ENCODE measurements around the gene DPYSL4.

Gene DPYSL4

DNA sequence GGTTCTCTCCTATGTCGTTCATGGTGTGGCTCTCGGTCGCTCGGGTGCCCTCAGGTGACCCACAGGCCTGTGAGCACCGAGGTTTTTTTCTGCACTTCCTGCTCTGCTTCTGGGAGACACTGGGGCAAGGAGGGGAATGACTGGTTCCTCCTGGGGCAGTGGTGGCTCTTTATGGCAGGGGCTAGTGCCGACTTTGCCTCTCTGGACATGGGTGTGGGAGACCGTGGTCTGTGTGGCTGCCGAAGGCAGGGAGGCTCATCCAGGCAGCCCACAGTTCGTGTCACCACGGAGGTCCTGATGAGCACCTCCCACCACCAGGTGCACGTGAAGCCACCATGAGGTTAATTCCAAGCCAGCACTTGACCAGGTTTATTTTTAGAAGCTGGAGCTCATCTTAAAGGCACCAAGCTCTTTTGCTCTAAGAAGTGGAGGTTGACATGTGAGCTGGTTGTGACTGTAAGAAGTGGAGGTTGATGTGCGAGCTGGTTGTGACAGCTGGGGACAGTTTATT lies 24.7 kb upstream of the DPYSL4 start:
- no peak for DNase-seq (ENCODE audit: insufficient read length, low spot score)
- peak; percentile 72 for FAIRE-seq
- no peak for TF ChIP-seq PAX5 (IDR thresholded peaks at IDR 0.05; ENCODE audit: insufficient read depth, low read length, severe bottlenecking)
- TF ChIP-seq POU2F2 (IDR thresholded peaks at IDR 0.05; ENCODE audit: low read depth, low read length), result no peak
- no peak for TF ChIP-seq POLR2AphosphoS5 (IDR thresholded peaks at IDR 0.05; ENCODE audit: low read depth, low read length)
- TF ChIP-seq SPI1 (IDR thresholded peaks at IDR 0.05; ENCODE audit: low read depth, low read length), result no peak
- no peak for TF ChIP-seq TAF1 (IDR thresholded peaks at IDR 0.05; ENCODE audit: low read depth, low read length)
- no peak for TF ChIP-seq POLR2A (IDR thresholded peaks at IDR 0.05; ENCODE audit: low read depth, low read length)

- FAIRE-seq (no peak), DNase-seq (ENCODE audit: insufficient read length, low spot score) (no peak)
- TF ChIP-seq PAX5 (IDR thresholded peaks at IDR 0.05; ENCODE audit: insufficient read depth, low read length, severe bottlenecking), result no peak
- no peak for TF ChIP-seq POU2F2 (IDR thresholded peaks at IDR 0.05; ENCODE audit: low read depth, low read length)
- no peak for TF ChIP-seq POLR2A (IDR thresholded peaks at IDR 0.05; ENCODE audit: low read depth, low read length)
- no peak for TF ChIP-seq SPI1 (IDR thresholded peaks at IDR 0.05; ENCODE audit: low read depth, low read length)
- TF ChIP-seq POLR2AphosphoS5 (IDR thresholded peaks at IDR 0.05; ENCODE audit: low read depth, low read length), result no peak
- no peak for TF ChIP-seq TAF1 (IDR thresholded peaks at IDR 0.05; ENCODE audit: low read depth, low read length)
Measured at GRCh38 chr10:132162590-132163277, 24.0 kb upstream of the DPYSL4 start.

DNA sequence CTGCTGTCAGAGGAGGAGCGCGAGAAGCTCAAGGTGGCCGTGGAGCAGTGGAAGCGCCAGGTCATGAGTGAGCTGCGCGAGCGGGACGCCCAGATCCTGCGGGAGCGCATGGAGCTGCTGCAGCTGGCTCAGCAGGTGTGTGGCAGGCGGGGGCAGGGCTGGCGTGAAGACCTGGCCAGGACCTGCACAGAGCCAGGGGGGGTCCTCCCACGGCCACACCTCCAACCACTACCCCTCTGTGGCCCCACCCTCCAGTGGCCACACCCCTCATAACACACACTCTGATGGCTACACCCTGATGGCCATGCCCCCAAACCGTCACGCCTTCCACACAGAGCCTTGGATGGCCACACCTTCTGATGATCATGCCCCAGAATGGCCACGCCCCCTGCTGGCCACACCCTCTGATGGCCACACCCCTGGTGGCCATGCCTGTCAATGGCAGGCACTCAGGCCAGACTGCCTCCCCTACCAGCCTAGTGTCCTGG lies 23.4 kb upstream of the DPYSL4 start:
- peak; percentile 72 for FAIRE-seq
- no peak for TF ChIP-seq POLR2A (IDR thresholded peaks at IDR 0.05; ENCODE audit: low read depth, low read length)
- TF ChIP-seq TAF1 (IDR thresholded peaks at IDR 0.05; ENCODE audit: low read depth, low read length), result no peak
- no peak for TF ChIP-seq POLR2AphosphoS5 (IDR thresholded peaks at IDR 0.05; ENCODE audit: low read depth, low read length)
- TF ChIP-seq SPI1 (IDR thresholded peaks at IDR 0.05; ENCODE audit: low read depth, low read length), result no peak
- TF ChIP-seq PAX5 (IDR thresholded peaks at IDR 0.05; ENCODE audit: insufficient read depth, low read length, severe bottlenecking), result no peak
- TF ChIP-seq POU2F2 (IDR thresholded peaks at IDR 0.05; ENCODE audit: low read depth, low read length), result no peak

DNA sequence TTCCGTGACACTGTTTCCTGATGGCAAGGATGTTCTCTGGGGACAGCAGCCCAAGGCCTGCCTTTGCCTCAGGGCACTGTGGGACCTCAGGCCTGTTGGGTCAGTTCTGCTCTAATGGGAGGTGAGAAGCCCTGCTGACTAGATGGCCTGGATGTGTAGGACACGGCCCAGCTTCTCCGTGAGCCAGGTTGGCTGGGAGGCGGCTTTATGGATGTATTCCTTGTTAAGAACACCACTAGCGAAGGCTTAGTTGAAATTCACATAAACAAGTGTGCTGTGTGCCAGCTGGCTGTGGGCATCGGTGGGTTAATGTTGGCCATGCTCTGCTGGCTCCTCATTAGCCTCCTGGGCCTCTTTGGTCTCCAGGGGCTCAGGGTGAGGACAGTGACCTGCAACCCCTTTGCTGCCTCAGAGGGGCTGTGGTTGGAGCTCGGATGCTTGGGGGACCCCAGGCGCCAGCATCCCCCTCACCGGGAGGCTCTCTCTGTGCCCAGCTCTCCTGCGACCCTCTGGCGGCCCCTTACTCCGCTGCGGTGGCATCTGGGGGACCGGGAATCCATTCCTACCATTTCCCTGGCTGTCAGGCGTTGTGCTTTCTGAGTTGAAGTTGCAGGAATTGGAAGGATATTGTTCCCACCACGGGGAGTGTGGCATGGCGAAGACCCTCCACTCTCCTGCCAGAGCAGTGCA lies 22.8 kb upstream of the DPYSL4 start:
- FAIRE-seq, result no peak
- TF ChIP-seq TAF1 (IDR thresholded peaks at IDR 0.05; ENCODE audit: low read depth, low read length) (no peak), POLR2AphosphoS5 (IDR thresholded peaks at IDR 0.05; ENCODE audit: low read depth, low read length) (no peak), POLR2A (IDR thresholded peaks at IDR 0.05; ENCODE audit: low read depth, low read length) (no peak), PAX5 (IDR thresholded peaks at IDR 0.05; ENCODE audit: insufficient read depth, low read length, severe bottlenecking) (no peak), POU2F2 (IDR thresholded peaks at IDR 0.05; ENCODE audit: low read depth, low read length) (no peak)
- no peak for DNase-seq (ENCODE audit: insufficient read length, low spot score)

More for the DNA sequence above, 23.4 kb upstream of the DPYSL4 start:
- DNase-seq (ENCODE audit: insufficient read length, low spot score), result peak; percentile 75

DNA sequence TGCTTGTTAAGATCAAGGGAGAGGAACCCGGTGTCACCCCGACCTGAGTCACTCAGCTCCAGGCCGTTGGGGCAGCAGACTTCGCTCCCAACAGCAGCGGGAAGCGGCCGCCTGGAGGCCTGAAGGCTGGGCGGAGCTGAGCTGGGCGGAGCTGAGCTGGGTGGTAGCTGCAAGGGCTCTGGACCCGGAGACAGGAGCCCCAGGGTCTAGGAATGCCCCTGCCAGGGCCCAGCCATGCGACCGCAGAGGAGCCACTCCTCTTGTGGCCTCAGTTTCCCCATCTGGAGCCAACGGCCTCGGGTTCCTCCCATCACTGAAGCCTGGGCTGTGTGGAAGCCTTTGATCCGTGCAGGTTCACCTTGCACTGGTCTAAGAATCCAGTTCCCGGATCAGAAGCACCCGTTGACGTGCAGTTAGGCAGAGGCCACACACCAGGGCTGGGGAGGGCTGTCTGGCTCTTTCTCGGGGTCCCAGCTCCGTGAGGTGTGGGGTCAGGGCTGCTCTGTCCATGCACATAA lies 21.9 kb upstream of the DPYSL4 start:
- no peak for FAIRE-seq
- no peak for DNase-seq (ENCODE audit: insufficient read length, low spot score)
- TF ChIP-seq SPI1 (IDR thresholded peaks at IDR 0.05; ENCODE audit: low read depth, low read length) (no peak), POU2F2 (IDR thresholded peaks at IDR 0.05; ENCODE audit: low read depth, low read length) (no peak), POLR2AphosphoS5 (IDR thresholded peaks at IDR 0.05; ENCODE audit: low read depth, low read length) (no peak), PAX5 (IDR thresholded peaks at IDR 0.05; ENCODE audit: insufficient read depth, low read length, severe bottlenecking) (no peak), TAF1 (IDR thresholded peaks at IDR 0.05; ENCODE audit: low read depth, low read length) (no peak), POLR2A (IDR thresholded peaks at IDR 0.05; ENCODE audit: low read depth, low read length) (no peak)

- FAIRE-seq (no peak), DNase-seq (ENCODE audit: insufficient read length, low spot score) (no peak)
- TF ChIP-seq POU2F2 (IDR thresholded peaks at IDR 0.05; ENCODE audit: low read depth, low read length), result no peak
- TF ChIP-seq SPI1 (IDR thresholded peaks at IDR 0.05; ENCODE audit: low read depth, low read length), result no peak
- TF ChIP-seq POLR2A (IDR thresholded peaks at IDR 0.05; ENCODE audit: low read depth, low read length), result no peak
- no peak for TF ChIP-seq TAF1 (IDR thresholded peaks at IDR 0.05; ENCODE audit: low read depth, low read length)
- no peak for TF ChIP-seq PAX5 (IDR thresholded peaks at IDR 0.05; ENCODE audit: insufficient read depth, low read length, severe bottlenecking)
- TF ChIP-seq POLR2AphosphoS5 (IDR thresholded peaks at IDR 0.05; ENCODE audit: low read depth, low read length), result no peak
Measured at GRCh38 chr10:132165416-132165980, 21.2 kb upstream of the DPYSL4 start.

DNA sequence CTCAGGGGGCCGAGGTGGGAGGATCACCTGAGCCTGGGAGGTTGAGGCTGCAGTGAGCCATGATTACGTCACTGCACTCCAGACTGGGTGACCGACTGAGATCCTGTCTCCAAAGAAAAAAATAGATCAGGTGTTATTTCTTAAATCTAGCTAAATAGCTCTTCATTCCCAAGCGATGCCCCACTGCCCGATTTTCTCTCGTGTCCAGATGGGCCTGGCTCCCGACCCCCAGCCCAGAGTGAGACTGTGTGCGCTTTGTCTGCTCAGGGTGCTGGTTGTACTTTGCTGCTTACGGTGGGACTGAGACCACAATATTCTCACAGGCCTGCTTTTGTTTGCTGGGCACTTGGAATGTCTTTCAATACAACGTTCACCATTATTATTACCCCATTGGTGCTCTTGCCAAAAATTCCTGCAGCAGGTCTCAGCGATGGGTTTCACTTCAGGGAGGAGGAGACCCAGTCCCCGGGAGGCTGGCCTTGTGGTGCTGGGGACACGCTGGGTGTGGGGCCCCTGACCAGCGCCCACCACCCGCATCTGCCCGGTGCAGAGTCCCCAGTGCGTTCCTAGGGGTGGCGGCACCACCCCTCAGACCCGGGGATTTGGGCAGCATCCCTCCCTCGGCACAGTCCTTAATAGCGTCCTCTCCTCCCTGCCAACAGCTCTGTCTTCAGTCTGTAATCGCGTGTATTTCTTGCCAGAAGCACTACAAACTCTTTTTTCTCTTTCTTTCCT lies 20.4 kb upstream of the DPYSL4 start:
- DNase-seq (ENCODE audit: insufficient read length, low spot score) (no peak), FAIRE-seq (no peak)
- TF ChIP-seq SPI1 (IDR thresholded peaks at IDR 0.05; ENCODE audit: low read depth, low read length) (no peak), POU2F2 (IDR thresholded peaks at IDR 0.05; ENCODE audit: low read depth, low read length) (no peak), TAF1 (IDR thresholded peaks at IDR 0.05; ENCODE audit: low read depth, low read length) (no peak), PAX5 (IDR thresholded peaks at IDR 0.05; ENCODE audit: insufficient read depth, low read length, severe bottlenecking) (no peak), POLR2A (IDR thresholded peaks at IDR 0.05; ENCODE audit: low read depth, low read length) (no peak), POLR2AphosphoS5 (IDR thresholded peaks at IDR 0.05; ENCODE audit: low read depth, low read length) (no peak)

GRCh38 chr10:132167041-132167674 lies 19.6 kb upstream of the DPYSL4 start:
- FAIRE-seq (no peak), DNase-seq (ENCODE audit: insufficient read length, low spot score) (no peak)
- TF ChIP-seq TAF1 (IDR thresholded peaks at IDR 0.05; ENCODE audit: low read depth, low read length), result no peak
- no peak for TF ChIP-seq POLR2AphosphoS5 (IDR thresholded peaks at IDR 0.05; ENCODE audit: low read depth, low read length)
- no peak for TF ChIP-seq POU2F2 (IDR thresholded peaks at IDR 0.05; ENCODE audit: low read depth, low read length)

Data from GM12891 (cell line).